ENCODE data around the gene ZNF283.

Gene ZNF283

GRCh38 chr19:43826787-43827754, at the start of gene ZNF283:
TSS of gene ZNF283 (plus strand) at chr19:43827321. CDS start at chr19:43833505, 6,184 bp downstream.
- peak; percentile 28 for TF ChIP-seq POLR2A (IDR thresholded peaks at IDR 0.05; ENCODE audit: extremely low read depth, insufficient read length)
- TF ChIP-seq MYC (IDR thresholded peaks at IDR 0.05; ENCODE audit: low read depth, low read length) = no peak
- TF ChIP-seq, protein P1, sequence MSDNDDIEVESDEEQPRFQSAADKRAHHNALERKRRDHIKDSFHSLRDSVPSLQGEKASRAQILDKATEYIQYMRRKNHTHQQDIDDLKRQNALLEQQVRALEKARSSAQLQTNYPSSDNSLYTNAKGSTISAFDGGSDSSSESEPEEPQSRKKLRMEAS (IDR thresholded peaks at IDR 0.05; ENCODE audit: low read depth, low read length) = peak; percentile 28; the same call in 1 of the 2 replicates
- no peak for TF ChIP-seq CTCF (IDR thresholded peaks at IDR 0.05; ENCODE audit: low read depth, low read length)
- H3K4me3 ChIP-seq (ENCODE audit: low read depth, low read length) = peak within 1 kb of the TSS; percentile 77
- DNase-seq (ENCODE audit: low read depth) = peak; percentile 82

- DNase-seq (ENCODE audit: low read depth) = no peak
- TF ChIP-seq MYC (IDR thresholded peaks at IDR 0.05; ENCODE audit: low read depth, low read length) (no peak), CTCF (IDR thresholded peaks at IDR 0.05; ENCODE audit: low read depth, low read length) (no peak), POLR2A (IDR thresholded peaks at IDR 0.05; ENCODE audit: extremely low read depth, insufficient read length) (no peak)
- TF ChIP-seq, protein P1 (IDR thresholded peaks at IDR 0.05; ENCODE audit: low read depth, low read length) = no peak
- H3K4me3 ChIP-seq (ENCODE audit: low read depth, low read length) = peak overlapping the region; percentile 62
Measured at GRCh38 chr19:43778651-43779050, 48.5 kb upstream of the ZNF283 start.

GRCh38 chr19:43779147-43779819, 47.8 kb upstream of the ZNF283 start:
- DNase-seq (ENCODE audit: low read depth) = peak; percentile 42
- H3K4me3 ChIP-seq (ENCODE audit: low read depth, low read length) = peak overlapping the region; percentile 62
- TF ChIP-seq POLR2A (IDR thresholded peaks at IDR 0.05; ENCODE audit: extremely low read depth, insufficient read length) = no peak
- TF ChIP-seq, protein P1 (IDR thresholded peaks at IDR 0.05; ENCODE audit: low read depth, low read length) = peak; percentile 19; the same call in 1 of the 2 replicates
- TF ChIP-seq MYC (IDR thresholded peaks at IDR 0.05; ENCODE audit: low read depth, low read length) = no peak
- no peak for TF ChIP-seq CTCF (IDR thresholded peaks at IDR 0.05; ENCODE audit: low read depth, low read length)

DNA sequence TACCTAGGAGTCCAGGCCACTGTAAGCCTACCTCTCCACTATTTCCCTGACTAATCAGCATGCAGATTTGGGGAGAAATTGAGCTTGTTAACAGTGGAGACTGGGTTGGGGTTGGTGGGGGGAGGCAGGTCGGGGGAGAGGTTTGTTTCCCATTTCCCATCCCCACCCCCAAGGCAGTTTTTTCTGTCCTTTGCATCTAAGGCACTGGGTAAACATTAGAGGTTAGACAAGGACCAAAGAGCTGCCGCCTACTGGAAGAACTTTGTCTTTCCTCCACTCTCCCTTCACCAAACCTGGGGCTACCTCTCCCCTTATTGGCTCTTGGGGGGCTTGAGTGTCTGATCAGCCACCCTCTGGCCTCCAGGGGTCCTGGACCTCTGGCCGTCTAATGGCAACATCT, 47.3 kb upstream of the ZNF283 start:
- TF ChIP-seq CTCF (IDR thresholded peaks at IDR 0.05; ENCODE audit: low read depth, low read length) (peak; percentile 8), POLR2A (IDR thresholded peaks at IDR 0.05; ENCODE audit: extremely low read depth, insufficient read length) (no peak)
- DNase-seq (ENCODE audit: low read depth) = peak; percentile 70
- peak overlapping the region; percentile 62 for H3K4me3 ChIP-seq (ENCODE audit: low read depth, low read length)

- peak; percentile 77 for DNase-seq (ENCODE audit: low read depth)
- peak within 1 kb of the TSS; percentile 62 for H3K4me3 ChIP-seq (ENCODE audit: low read depth, low read length)
- TF ChIP-seq MYC (IDR thresholded peaks at IDR 0.05; ENCODE audit: low read depth, low read length) (no peak), POLR2A (IDR thresholded peaks at IDR 0.05; ENCODE audit: extremely low read depth, insufficient read length) (peak; percentile 34)
- TF ChIP-seq, protein P1 (IDR thresholded peaks at IDR 0.05; ENCODE audit: low read depth, low read length) = peak; percentile 23; the same call in 1 of the 2 replicates
Measured at GRCh38 chr19:43780706-43781525, 46.2 kb upstream of the ZNF283 start, which contains the start of gene KCNN4. TSS of gene KCNN4 (minus strand) at chr19:43780973. CDS start at chr19:43780861, 112 bp downstream.
